HEK293T (cell line): Measurements from ENCODE around the gene MAPK8IP2.

Source experiments
- CTCF ChIA-PET: fragments of 350-600 bp; formaldehyde crosslinking; extraction: SDS; loops from one replicate; lab custom pipeline; 2021; ENCODE audit warnings: antibody characterized with exemption, inconsistent platforms; lab: Yijun Ruan, JAX
- POLR2A ChIA-PET: fragments of 350-600 bp; formaldehyde crosslinking; extraction: SDS; loops from one replicate; lab custom pipeline; 2020; ENCODE audit warnings: antibody characterized with exemption, inconsistent platforms; lab: Yijun Ruan, JAX
- DNase-seq: peaks from one replicate; pipeline ENCODE4 v3.0.0; 2012; ENCODE audit warnings: mixed read lengths; ENCODE audit errors: extremely low spot score
- ARNT ChIP-seq: fragments of 450-650 bp; IDR thresholded peaks from 2 replicates; pipeline ENCODE4 v1.6.1; 2017; ENCODE audit warnings: mild to moderate bottlenecking
- BHLHE40 ChIP-seq: fragments of 450-650 bp; IDR thresholded peaks from 2 replicates; pipeline ENCODE4 v1.6.1; 2016; ENCODE audit warnings: mild to moderate bottlenecking, moderate library complexity, borderline replicate concordance
- CTBP1 ChIP-seq: fragments of 450-650 bp; IDR thresholded peaks from 2 replicates; pipeline ENCODE4 v1.6.1; 2016; ENCODE audit warnings: borderline replicate concordance
- ELF4 ChIP-seq: fragments of 450-650 bp; IDR thresholded peaks from 2 replicates; pipeline ENCODE4 v1.6.1; 2017; ENCODE audit warnings: antibody characterized with exemption
- FOXA1 ChIP-seq: fragments of 450-650 bp; IDR thresholded peaks from 2 replicates; pipeline ENCODE4 v1.6.1; 2016; ENCODE audit warnings: mild to moderate bottlenecking
- FOXK2 ChIP-seq: fragments of 450-650 bp; IDR thresholded peaks from 2 replicates; pipeline ENCODE4 v1.6.1; 2016; ENCODE audit warnings: mild to moderate bottlenecking
- FOXM1 ChIP-seq: fragments of 450-650 bp; IDR thresholded peaks from 2 replicates; pipeline ENCODE4 v1.6.1; 2017; ENCODE audit warnings: mild to moderate bottlenecking, borderline replicate concordance
- HDGF ChIP-seq: fragments of 450-650 bp; IDR thresholded peaks from 2 replicates; pipeline ENCODE4 v1.6.1; 2017; ENCODE audit warnings: antibody characterized with exemption, borderline replicate concordance
- L3MBTL2 ChIP-seq: fragments of 450-650 bp; conservative IDR thresholded peaks from 2 replicates; pipeline ENCODE4 v1.6.1; 2016; ENCODE audit warnings: mild to moderate bottlenecking
- LEF1 ChIP-seq: fragments of 450-650 bp; IDR thresholded peaks from 2 replicates; pipeline ENCODE4 v1.6.1; 2017; ENCODE audit warnings: mild to moderate bottlenecking, borderline replicate concordance
- NFRKB ChIP-seq: fragments of 450-650 bp; IDR thresholded peaks from 2 replicates; pipeline ENCODE4 v1.6.1; 2016; ENCODE audit warnings: mild to moderate bottlenecking, moderate library complexity
- PKNOX1 ChIP-seq: fragments of 450-650 bp; IDR thresholded peaks from 2 replicates; pipeline ENCODE4 v1.6.1; 2016
- SP1 ChIP-seq: fragments of 450-650 bp; IDR thresholded peaks from 2 replicates; pipeline ENCODE4 v1.6.1; 2017
- SUZ12 ChIP-seq: fragments of 450-650 bp; IDR thresholded peaks from 2 replicates; pipeline ENCODE4 v1.6.1; 2016; ENCODE audit warnings: mild to moderate bottlenecking
- TARDBP ChIP-seq: fragments of 450-650 bp; IDR thresholded peaks from 2 replicates; pipeline ENCODE4 v1.6.1; 2016
- ZNF384 ChIP-seq: fragments of 450-650 bp; IDR thresholded peaks from 2 replicates; pipeline ENCODE4 v1.6.1; 2016

Gene MAPK8IP2

GRCh38 chr22:50574383-50574755 lies 26.2 kb upstream of the MAPK8IP2 start:
- ChIA-PET CTCF (interaction anchor here (1.3 kb wide), 1 partner anchor 125 kb away, joined by 4 read pairs; no protein-coding TSS in a partner anchor), POLR2A (interaction anchor here (1.0 to 2.0 kb wide), 2 partner anchors 9 kb away, joined by 4 to 11 read pairs; no protein-coding TSS in a partner anchor)
- no peak for DNase-seq
- TF ChIP-seq CTBP1 (no peak), FOXM1 (no peak), ARNT (no peak), NFRKB (no peak), ZNF384 (no peak), FOXA1 (no peak), SP1 (no peak), ELF4 (no peak), L3MBTL2 (no peak), TARDBP (no peak), PKNOX1 (no peak), FOXK2 (no peak), SUZ12 (no peak), LEF1 (no peak), HDGF (no peak), BHLHE40 (no peak)

- CTCF ChIA-PET: interaction anchor here (0.8 to 1.3 kb wide), 3 partner anchors 13 to 124 kb away, joined by 4 to 8 read pairs (median 5); partner anchors contain the start of gene SYCE3
- DNase-seq: no peak
- POLR2A ChIA-PET: interaction anchor here (0.7 to 2.0 kb wide), 7 partner anchors 8 to 101 kb away, joined by 3 to 14 read pairs (median 4); partner anchors contain the start of genes SCO2 and SYCE3
- no peak for TF ChIP-seq NFRKB
- no peak for TF ChIP-seq LEF1
- no peak for TF ChIP-seq FOXK2
- TF ChIP-seq HDGF: no peak
- no peak for TF ChIP-seq ZNF384
- no peak for TF ChIP-seq ELF4
Measured at GRCh38 chr22:50575426-50575941, 25.1 kb upstream of the MAPK8IP2 start.

- ChIA-PET CTCF (interaction anchor here (1.3 kb wide), 1 partner anchor 45 kb away, joined by 8 read pairs; no protein-coding TSS in a partner anchor), POLR2A (interaction anchor here (1.0 to 2.0 kb wide), 5 partner anchors 9 to 51 kb away, joined by 3 to 14 read pairs (median 6); partner anchors contain the start of genes SCO2 and SYCE3)
- peak; percentile 54 for DNase-seq
- TF ChIP-seq L3MBTL2: no peak
Measured at GRCh38 chr22:50576070-50576469, 24.5 kb upstream of the MAPK8IP2 start.

DNA sequence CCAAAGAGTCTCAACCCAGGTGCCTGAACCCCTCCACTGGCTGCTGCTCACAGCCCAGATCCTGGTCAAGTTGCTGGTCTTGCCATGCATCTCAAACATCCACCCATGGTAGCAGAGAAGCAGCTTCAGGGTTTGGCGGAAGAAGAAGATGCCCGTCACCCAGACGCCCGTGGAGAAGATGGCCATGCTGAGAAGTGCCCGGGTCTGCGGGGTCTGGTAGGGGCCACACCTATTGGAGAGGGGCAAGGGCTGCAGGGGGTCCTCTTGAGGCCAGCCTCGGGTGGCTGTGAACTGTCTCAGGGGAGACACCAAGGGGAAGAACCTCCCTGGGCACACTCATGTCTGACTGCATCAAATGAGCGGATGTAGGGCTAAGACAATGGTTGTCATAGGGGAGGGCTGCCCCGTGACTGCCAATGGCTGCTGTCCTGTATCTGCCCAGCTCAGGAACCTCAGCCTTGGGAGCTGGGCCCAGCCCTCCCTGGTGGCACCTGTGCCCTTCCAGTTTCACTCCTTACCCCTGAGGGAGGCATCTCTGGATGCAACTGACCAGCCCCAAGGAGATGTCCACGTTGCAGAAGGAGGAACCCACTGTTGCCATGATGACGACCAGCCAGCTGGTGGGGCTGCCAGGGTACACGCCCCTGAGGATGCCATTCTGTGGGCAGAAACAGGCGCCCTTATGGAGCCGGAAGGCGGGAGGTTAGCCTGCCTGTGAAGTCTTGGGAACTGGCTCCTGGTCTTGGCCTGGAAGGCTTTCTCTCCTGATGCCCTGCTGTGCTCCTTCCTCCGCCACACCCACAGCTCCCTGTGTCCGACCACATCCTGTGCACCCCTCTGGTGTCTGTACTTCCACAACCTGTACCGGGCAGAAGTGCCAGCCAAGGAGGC lies 23.5 kb upstream of the MAPK8IP2 start:
- ChIA-PET CTCF (interaction anchor here (1.3 kb wide), 1 partner anchor 44 kb away, joined by 8 read pairs; no protein-coding TSS in a partner anchor), POLR2A (interaction anchor here (1.0 to 1.7 kb wide), 5 partner anchors 8 to 69 kb away, joined by 3 to 4 read pairs (median 3); partner anchors contain the start of genes LMF2 and NCAPH2)
- no peak for TF ChIP-seq ZNF384
- TF ChIP-seq CTBP1: no peak
- TF ChIP-seq BHLHE40: no peak
- no peak for TF ChIP-seq ELF4
- TF ChIP-seq SUZ12: no peak
- TF ChIP-seq FOXM1: no peak
- no peak for TF ChIP-seq FOXA1
- no peak for TF ChIP-seq HDGF
- no peak for TF ChIP-seq LEF1
- TF ChIP-seq PKNOX1: no peak
- no peak for TF ChIP-seq NFRKB
- TF ChIP-seq ARNT: no peak
- TF ChIP-seq L3MBTL2: no peak
- no peak for TF ChIP-seq SP1
- no peak for TF ChIP-seq TARDBP
- no peak for TF ChIP-seq FOXK2
- DNase-seq: no peak

DNA sequence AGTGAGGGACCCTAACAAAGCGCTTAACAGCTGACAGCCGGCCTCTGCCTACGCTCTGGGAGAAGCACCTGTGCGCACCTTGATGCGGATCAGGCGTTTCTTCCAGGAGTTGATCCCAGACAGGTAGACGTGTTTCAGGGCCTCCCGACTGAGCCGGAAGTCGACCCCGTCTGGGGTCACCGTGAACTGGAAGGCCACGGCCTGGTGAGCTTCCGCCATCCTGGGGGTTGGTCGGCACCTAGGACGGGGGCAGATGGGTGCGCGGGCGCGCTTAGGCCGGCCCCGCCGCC lies 23.0 kb upstream of the MAPK8IP2 start:
- CTCF ChIA-PET: no interaction called here
- TF ChIP-seq NFRKB (no peak), LEF1 (no peak), PKNOX1 (no peak), L3MBTL2 (no peak), SUZ12 (no peak), HDGF (no peak), FOXA1 (no peak), BHLHE40 (no peak), TARDBP (no peak), ARNT (no peak), CTBP1 (no peak), FOXM1 (no peak), ELF4 (no peak)
- POLR2A ChIA-PET: interaction anchor here (1.1 to 1.7 kb wide), 3 partner anchors 11 to 70 kb away, joined by 3 read pairs; partner anchors contain the start of genes LMF2 and NCAPH2
- no peak for DNase-seq
